ENCODE data around the gene GNA15. TPM values are rescaled to one million over a fixed set of nuclear protein-coding genes. Genes with fewer than 3 reads are reported as not detected.

Gene GNA15
- total RNA-seq, 1 donor from 2014 or later = 134 TPM

- intact Hi-C loops (cut with micrococcal nuclease) = no loop called here
- no peaks in the 10 kb centered on the region for H3K9me3 Mint-ChIP-seq
- no peak overlapping the region for H3K27ac Mint-ChIP-seq
- no peak overlapping the region for H3K4me3 Mint-ChIP-seq
- H3K27me3 Mint-ChIP-seq = no peaks in the 10 kb centered on the region
- no peak for DNase-seq
- H3K4me1 Mint-ChIP-seq = peaks cover 3% of the 10 kb centered on the region
- H3K36me3 Mint-ChIP-seq (ENCODE audit: low read depth) = no peaks in the 10 kb centered on the region
Observed at GRCh38 chr19:3113100-3114017, 22.5 kb upstream of the GNA15 start.

DNA sequence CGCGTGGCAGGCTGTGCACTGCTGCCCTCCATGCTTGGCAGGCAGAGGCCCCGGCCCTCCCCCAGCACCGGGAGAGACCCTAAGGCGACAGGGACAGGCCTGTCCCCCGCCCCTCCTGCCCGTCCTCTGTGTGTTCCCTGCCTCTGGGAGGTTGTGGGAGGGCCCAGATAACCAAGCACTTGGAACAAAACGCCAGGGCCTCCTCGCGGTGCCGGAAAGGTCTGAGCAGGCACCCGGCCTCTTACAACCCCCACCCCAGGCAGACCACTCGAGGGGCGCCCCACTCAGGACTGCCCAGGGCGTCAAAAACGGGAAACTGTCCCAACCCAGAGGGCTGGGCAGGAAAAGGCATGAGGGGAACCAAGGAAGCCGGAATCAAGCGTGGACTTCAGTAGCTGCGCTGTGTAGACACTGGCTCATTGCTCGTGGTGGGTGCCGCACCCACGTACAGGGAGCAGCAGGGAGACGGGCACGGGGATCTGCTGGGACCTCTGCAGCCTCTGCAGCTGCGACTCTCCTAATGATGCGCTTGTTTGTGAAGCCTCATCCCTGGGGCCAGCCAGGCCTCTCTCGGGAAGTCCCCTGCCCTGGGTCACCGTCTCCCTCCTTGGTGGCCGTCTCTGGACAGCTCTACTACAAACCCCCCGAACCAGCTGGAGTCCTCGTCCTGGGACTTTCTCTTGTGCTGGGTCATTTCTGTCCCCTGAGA is 21.7 kb upstream of the GNA15 start:
- Mint-ChIP-seq H3K36me3 (ENCODE audit: low read depth) (no peaks in the 10 kb centered on the region), H3K9me3 (no peaks in the 10 kb centered on the region), H3K27me3 (no peaks in the 10 kb centered on the region), H3K4me1 (no peaks in the 10 kb centered on the region), H3K27ac (no peak overlapping the region), H3K4me3 (no peak overlapping the region)
- intact Hi-C loops (cut with micrococcal nuclease) = no loop called here
- no peak for DNase-seq

DNA sequence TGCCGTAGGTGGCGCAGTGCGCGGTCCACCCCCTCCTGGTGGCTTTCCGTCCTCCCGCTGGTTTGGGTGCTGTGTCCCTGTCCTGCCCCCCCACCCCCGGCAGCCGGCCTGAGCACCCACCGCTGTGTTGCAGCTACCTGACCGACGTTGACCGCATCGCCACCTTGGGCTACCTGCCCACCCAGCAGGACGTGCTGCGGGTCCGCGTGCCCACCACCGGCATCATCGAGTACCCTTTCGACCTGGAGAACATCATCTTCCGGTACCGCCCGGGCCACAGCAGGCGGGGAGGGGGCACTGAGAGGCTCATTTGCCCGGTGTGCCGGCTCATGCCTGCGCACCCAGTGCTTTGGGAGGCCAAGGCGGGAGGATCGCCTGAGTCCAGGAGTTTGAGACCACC is 21.0 kb upstream of the GNA15 start:
- H3K27me3 Mint-ChIP-seq = no peaks in the 10 kb centered on the region
- no peaks in the 10 kb centered on the region for H3K4me1 Mint-ChIP-seq
- intact Hi-C loops (cut with micrococcal nuclease) = no loop called here
- no peaks in the 10 kb centered on the region for H3K9me3 Mint-ChIP-seq
- no peaks in the 10 kb centered on the region for H3K36me3 Mint-ChIP-seq (ENCODE audit: low read depth)
- no peak overlapping the region for H3K4me3 Mint-ChIP-seq
- no peak for DNase-seq
- no peak overlapping the region for H3K27ac Mint-ChIP-seq

DNA sequence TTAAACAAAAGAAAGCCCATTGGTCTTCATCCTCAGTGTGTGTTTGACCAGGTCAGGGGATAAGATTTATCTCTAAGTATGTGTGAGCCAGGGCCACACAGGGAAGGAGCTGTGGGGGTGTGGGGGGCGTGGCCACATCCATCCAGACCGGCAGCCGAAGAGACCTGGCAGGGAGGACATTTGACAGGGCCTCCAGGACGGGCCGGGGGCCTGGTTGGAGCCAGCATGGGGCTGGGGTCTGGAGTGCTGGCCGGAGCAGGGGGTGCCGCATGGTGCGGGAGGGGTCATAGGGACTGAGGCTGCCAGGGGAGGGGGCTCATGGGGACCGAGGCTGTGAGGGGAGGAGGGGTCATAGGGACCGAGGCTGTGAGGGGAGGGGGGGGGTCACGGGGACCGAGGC is 20.4 kb upstream of the GNA15 start:
- no peaks in the 10 kb centered on the region for H3K9me3 Mint-ChIP-seq

DNA sequence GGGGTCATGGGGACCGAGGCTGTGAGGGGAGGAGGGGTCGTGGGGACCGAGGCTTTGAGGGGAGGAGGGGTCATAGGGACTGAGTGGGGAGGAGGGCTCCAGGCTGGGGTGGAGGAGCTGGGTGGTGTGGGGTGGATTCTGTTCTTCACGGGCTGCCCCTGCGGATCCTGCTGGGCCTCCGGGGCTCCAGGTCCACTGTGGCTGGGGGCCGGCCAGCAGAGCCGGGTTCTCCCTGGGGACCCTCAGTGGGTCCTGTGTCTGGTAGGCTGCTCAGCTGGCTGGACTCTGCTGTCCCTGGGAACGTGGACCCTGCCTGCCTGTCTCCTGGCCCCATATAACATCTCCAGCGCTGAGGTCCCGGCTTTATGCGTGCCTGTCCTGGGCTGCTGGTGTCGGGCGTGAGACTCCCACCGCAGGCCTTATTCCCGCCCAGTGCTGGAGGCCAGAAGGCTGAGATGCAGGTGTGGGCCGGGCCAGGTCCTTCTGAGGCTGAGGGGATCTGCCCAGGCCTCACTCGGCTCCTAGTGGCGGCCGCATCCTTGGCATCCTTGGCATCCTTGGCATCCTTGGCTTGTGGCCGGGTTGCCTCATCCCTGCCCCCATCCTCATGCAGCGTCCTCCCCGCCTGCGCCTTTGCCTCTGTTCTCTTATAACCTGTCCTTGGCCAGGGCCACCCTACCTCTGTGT is 19.8 kb upstream of the GNA15 start:
- no peak overlapping the region for H3K27ac Mint-ChIP-seq
- no peaks in the 10 kb centered on the region for H3K36me3 Mint-ChIP-seq (ENCODE audit: low read depth)
- DNase-seq = no peak
- intact Hi-C loops (cut with micrococcal nuclease) = no loop called here
- no peaks in the 10 kb centered on the region for H3K27me3 Mint-ChIP-seq
- H3K4me1 Mint-ChIP-seq = no peaks in the 10 kb centered on the region
- H3K9me3 Mint-ChIP-seq = no peaks in the 10 kb centered on the region
- H3K4me3 Mint-ChIP-seq = no peak overlapping the region

More for the DNA sequence above, 20.4 kb upstream of the GNA15 start:
- Mint-ChIP-seq H3K27me3 (no peaks in the 10 kb centered on the region), H3K36me3 (ENCODE audit: low read depth) (no peaks in the 10 kb centered on the region), H3K27ac (no peak overlapping the region), H3K4me1 (no peaks in the 10 kb centered on the region), H3K4me3 (no peak overlapping the region)
- intact Hi-C loops (cut with micrococcal nuclease) = no loop called here
- no peak for DNase-seq

- intact Hi-C loops (cut with micrococcal nuclease) = no loop called here
- Mint-ChIP-seq H3K9me3 (no peaks in the 10 kb centered on the region), H3K27ac (no peak overlapping the region), H3K36me3 (ENCODE audit: low read depth) (no peaks in the 10 kb centered on the region), H3K27me3 (no peaks in the 10 kb centered on the region), H3K4me1 (no peaks in the 10 kb centered on the region), H3K4me3 (no peak overlapping the region)
- DNase-seq = no peak
Observed at GRCh38 chr19:3116621-3117020, 19.2 kb upstream of the GNA15 start.

GRCh38 chr19:3117716-3118115 is 18.1 kb upstream of the GNA15 start:
- Mint-ChIP-seq H3K27me3 (no peaks in the 10 kb centered on the region), H3K27ac (no peak overlapping the region), H3K9me3 (no peaks in the 10 kb centered on the region), H3K36me3 (ENCODE audit: low read depth) (no peaks in the 10 kb centered on the region), H3K4me1 (no peaks in the 10 kb centered on the region), H3K4me3 (no peak overlapping the region)
- intact Hi-C loops (cut with micrococcal nuclease) = no loop called here
- no peak for DNase-seq

- DNase-seq = no peak
- Mint-ChIP-seq H3K4me1 (no peaks in the 10 kb centered on the region), H3K4me3 (no peak overlapping the region), H3K36me3 (ENCODE audit: low read depth) (no peaks in the 10 kb centered on the region), H3K27me3 (no peaks in the 10 kb centered on the region), H3K27ac (no peak overlapping the region), H3K9me3 (no peaks in the 10 kb centered on the region)
- intact Hi-C loops (cut with micrococcal nuclease) = no loop called here
Observed at GRCh38 chr19:3118232-3119070, 17.4 kb upstream of the GNA15 start.

- H3K4me3 Mint-ChIP-seq = no peak overlapping the region
- no peak for DNase-seq
- no peaks in the 10 kb centered on the region for H3K36me3 Mint-ChIP-seq (ENCODE audit: low read depth)
- no peaks in the 10 kb centered on the region for H3K4me1 Mint-ChIP-seq
- intact Hi-C loops (cut with micrococcal nuclease) = no loop called here
- H3K27ac Mint-ChIP-seq = no peak overlapping the region
- no peaks in the 10 kb centered on the region for H3K27me3 Mint-ChIP-seq
- H3K9me3 Mint-ChIP-seq = no peaks in the 10 kb centered on the region
Observed at GRCh38 chr19:3119071-3119595, 16.7 kb upstream of the GNA15 start.

DNA sequence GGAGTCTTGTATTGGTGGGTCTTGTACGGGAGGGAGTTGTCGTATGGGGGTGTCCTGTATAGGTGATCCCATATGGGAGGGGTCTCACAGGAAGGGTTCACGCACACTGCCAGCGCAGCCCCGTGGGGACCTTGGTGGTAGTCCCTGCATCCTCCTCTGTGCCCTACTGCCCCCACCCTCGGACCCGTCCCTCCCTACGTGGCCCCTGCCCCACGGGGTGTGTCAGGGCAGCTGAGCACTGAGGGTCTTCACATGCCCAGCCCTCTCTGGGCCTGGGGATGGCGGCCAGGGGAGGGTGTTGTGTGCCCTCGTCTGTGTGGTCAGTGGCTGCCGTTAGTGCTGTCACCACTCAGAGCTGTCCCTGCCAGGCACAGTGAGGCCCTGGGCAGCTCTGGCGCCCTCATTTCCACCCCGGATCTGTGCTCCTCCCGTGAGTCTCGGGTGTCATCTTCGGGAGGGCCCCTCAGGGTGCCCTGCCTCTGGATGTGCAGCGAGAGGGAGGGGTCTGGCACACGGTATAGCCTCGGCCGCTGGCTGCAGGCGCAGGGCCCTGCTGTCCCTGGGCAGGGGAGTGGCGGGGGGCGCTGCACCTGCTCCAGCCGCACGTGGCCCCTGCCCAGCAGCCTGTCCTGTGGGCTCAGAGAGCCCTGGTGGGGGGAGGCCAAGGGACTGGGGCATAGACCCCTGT is 16.0 kb upstream of the GNA15 start:
- no peaks in the 10 kb centered on the region for H3K36me3 Mint-ChIP-seq (ENCODE audit: low read depth)
- no peak overlapping the region for H3K4me3 Mint-ChIP-seq
- intact Hi-C loops (cut with micrococcal nuclease) = no loop called here
- no peaks in the 10 kb centered on the region for H3K9me3 Mint-ChIP-seq
- DNase-seq = no peak
- H3K27me3 Mint-ChIP-seq = peaks cover 5% of the 10 kb centered on the region
- peaks cover 2% of the 10 kb centered on the region for H3K4me1 Mint-ChIP-seq
- no peak overlapping the region for H3K27ac Mint-ChIP-seq

DNA sequence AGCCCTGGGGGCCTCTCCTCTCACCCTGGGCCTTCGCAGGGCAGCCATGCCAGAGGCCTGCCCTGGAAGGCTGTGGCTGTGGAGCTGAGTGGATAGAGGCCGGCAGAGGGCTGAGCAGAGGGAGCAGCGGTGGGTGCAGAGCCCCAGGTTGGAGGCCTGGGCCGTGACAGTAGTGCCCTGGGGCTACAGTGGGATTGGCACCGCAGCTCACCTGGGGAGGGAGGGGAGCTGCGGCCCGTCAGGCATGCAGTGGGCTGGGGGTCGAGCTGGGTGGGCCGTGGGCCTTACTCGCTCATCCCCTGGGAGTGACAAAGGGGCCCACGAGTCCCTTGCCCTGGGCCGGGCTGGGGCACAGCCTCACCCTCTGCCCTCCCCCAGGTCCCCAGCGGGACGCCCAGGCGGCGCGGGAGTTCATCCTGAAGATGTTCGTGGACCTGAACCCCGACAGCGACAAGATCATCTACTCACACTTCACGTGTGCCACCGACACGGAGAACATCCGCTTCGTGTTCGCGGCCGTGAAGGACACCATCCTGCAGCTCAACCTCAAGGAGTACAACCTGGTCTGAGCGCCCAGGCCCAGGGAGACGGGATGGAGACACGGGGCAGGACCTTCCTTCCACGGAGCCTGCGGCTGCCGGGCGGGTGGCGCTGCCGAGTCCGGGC is 15.1 kb upstream of the GNA15 start:
- intact Hi-C loops (cut with micrococcal nuclease) = no loop called here
- Mint-ChIP-seq H3K4me1 (peaks cover 2% of the 10 kb centered on the region), H3K27ac (no peak overlapping the region), H3K4me3 (no peak overlapping the region), H3K36me3 (ENCODE audit: low read depth) (no peaks in the 10 kb centered on the region), H3K27me3 (peaks cover 5% of the 10 kb centered on the region), H3K9me3 (no peaks in the 10 kb centered on the region)
- no peak for DNase-seq

- no peaks in the 10 kb centered on the region for H3K36me3 Mint-ChIP-seq (ENCODE audit: low read depth)
- H3K27me3 Mint-ChIP-seq = peaks cover 5% of the 10 kb centered on the region
- no peak overlapping the region for H3K4me3 Mint-ChIP-seq
- H3K27ac Mint-ChIP-seq = no peak overlapping the region
- H3K9me3 Mint-ChIP-seq = no peaks in the 10 kb centered on the region
- intact Hi-C loops (cut with micrococcal nuclease) = no loop called here
- DNase-seq = no peak
- H3K4me1 Mint-ChIP-seq = peaks cover 4% of the 10 kb centered on the region
Observed at GRCh38 chr19:3121396-3121795, 14.4 kb upstream of the GNA15 start.

All from activated CD4-positive, alpha-beta T cell treated with anti-CD3 and anti-CD28 coated beads, Interleukin-2, amount 10 ng/mL, durations not matched to agents 24 days and 14 days (primary cell).